HEK293T (cell line): ENCODE results near the gene MTMR3.

ENCODE experiments used
- CTBP1 ChIP-seq: fragments of 450-650 bp; IDR thresholded peaks from 2 replicates; pipeline ENCODE4 v1.6.1; 2016; ENCODE audit warnings: borderline replicate concordance
- SP1 ChIP-seq: fragments of 450-650 bp; IDR thresholded peaks from 2 replicates; pipeline ENCODE4 v1.6.1; 2017
- TF ChIP-seq, protein P1 (sequence below): fragments of 450-650 bp; IDR thresholded peaks from 2 replicates; pipeline ENCODE4 v1.6.1; 2016

DNA sequence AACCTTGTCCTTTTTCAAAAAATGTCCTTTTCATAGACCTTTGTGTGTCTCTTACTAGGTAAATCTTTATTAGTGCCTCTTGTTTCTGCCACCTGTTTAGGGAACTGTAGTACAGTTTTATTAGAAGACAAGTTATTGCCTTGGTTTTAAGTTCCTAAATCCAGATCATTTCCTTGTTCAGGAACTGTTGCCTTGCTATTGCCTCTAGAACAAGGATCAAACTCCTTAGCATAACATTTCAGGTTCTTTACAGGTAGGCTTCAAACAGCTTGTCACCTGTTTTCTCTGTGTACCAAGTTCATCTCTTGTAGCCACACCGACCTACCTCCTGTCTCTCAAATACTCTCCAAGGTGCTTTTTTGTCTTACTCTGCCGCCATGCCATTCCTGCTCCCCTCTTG, 75.2 kb downstream of the MTMR3 start:
- TF ChIP-seq CTBP1 (no peak), SP1 (no peak)
- TF ChIP-seq, protein P1, sequence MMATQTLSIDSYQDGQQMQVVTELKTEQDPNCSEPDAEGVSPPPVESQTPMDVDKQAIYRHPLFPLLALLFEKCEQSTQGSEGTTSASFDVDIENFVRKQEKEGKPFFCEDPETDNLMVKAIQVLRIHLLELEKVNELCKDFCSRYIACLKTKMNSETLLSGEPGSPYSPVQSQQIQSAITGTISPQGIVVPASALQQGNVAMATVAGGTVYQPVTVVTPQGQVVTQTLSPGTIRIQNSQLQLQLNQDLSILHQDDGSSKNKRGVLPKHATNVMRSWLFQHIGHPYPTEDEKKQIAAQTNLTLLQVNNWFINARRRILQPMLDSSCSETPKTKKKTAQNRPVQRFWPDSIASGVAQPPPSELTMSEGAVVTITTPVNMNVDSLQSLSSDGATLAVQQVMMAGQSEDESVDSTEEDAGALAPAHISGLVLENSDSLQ, result no peak
